HG03064 (cell line): ENCODE results near the gene ALDH1A2.
"Not testable (repeated sequence)": the region's sequence is repeated elsewhere in the genome, so short reads cannot be mapped to it uniquely, and the experiment has no call there.

ENCODE experiments used
- ATAC-seq: cut with Tn5 transposase; IDR thresholded peaks from one replicate; pipeline ENCODE4 v1.9.1; 2021; ENCODE audit warnings: low read depth; ENCODE audit not compliant: unreplicated experiment

Gene ALDH1A2

GRCh38 chr15:58069008-58069407 is 3.5 kb upstream of the ALDH1A2 start:
- ATAC-seq: no peak

- ATAC-seq: no peak
Observed at GRCh38 chr15:58066042-58066867, 744 bp upstream of the ALDH1A2 start.

- no peak for ATAC-seq
Observed at GRCh38 chr15:58064980-58065444, 499 bp downstream of the ALDH1A2 start.

GRCh38 chr15:58064082-58064979 is 1.2 kb downstream of the ALDH1A2 start:
- ATAC-seq: no peak

GRCh38 chr15:58063614-58064013 is 1.9 kb downstream of the ALDH1A2 start:
- no peak for ATAC-seq

GRCh38 chr15:58062983-58063382 is 2.5 kb downstream of the ALDH1A2 start:
- no peak for ATAC-seq

GRCh38 chr15:58062175-58062574 is 3.3 kb downstream of the ALDH1A2 start:
- no peak for ATAC-seq

GRCh38 chr15:58060575-58060974 is 4.9 kb downstream of the ALDH1A2 start:
- ATAC-seq: no peak

GRCh38 chr15:58058729-58059128 is 6.8 kb downstream of the ALDH1A2 start:
- ATAC-seq: no peak

- no peak for ATAC-seq
Observed at GRCh38 chr15:58058073-58058472, 7.4 kb downstream of the ALDH1A2 start.

- no peak for ATAC-seq
Observed at GRCh38 chr15:58057559-58057958, 8.0 kb downstream of the ALDH1A2 start.

GRCh38 chr15:58056015-58056414 is 9.5 kb downstream of the ALDH1A2 start:
- ATAC-seq: no peak

- no peak for ATAC-seq
Observed at GRCh38 chr15:58053315-58054153, 12.0 kb downstream of the ALDH1A2 start.

- ATAC-seq: no peak
Observed at GRCh38 chr15:58052334-58052733, 13.2 kb downstream of the ALDH1A2 start.

- ATAC-seq: no peak
Observed at GRCh38 chr15:58049520-58050227, 15.8 kb downstream of the ALDH1A2 start.

GRCh38 chr15:58048261-58048660 is 17.2 kb downstream of the ALDH1A2 start:
- no peak for ATAC-seq

GRCh38 chr15:58047149-58047548 is 18.4 kb downstream of the ALDH1A2 start:
- ATAC-seq: no peak

- ATAC-seq: no peak
Observed at GRCh38 chr15:58046467-58046866, 19.0 kb downstream of the ALDH1A2 start.

- ATAC-seq: not testable (repeated sequence)
Observed at GRCh38 chr15:58045376-58045775, 20.1 kb downstream of the ALDH1A2 start.

GRCh38 chr15:58044551-58044950 is 21.0 kb downstream of the ALDH1A2 start:
- no peak for ATAC-seq
